Adipose tissue (tissue), 3 donors: ENCODE data around the gene ZNF511. TPM values are rescaled to one million over a fixed set of nuclear protein-coding genes. Genes with fewer than 3 reads are reported as not detected.
"Not testable (repeated sequence)": the region's sequence is repeated elsewhere in the genome, so short reads cannot be mapped to it uniquely, and the experiment has no call there.

Source experiments
- H3K27ac ChIP-seq: one replicate; pipeline ENCODE4 v1.5.1; 2013; ENCODE audit warnings: low read depth, low read length
- WGBS, 3 donors: extraction: QIAGEN DNeasy Blood & Tissue Kit; methylation state at CpG; one replicate each; pipeline ENCODE4 v1.1.7; 2013; 5-methylcytosine and 5-hydroxymethylcytosine counted together
- polyA plus RNA-seq, 3 donors: library from polyadenylated mRNA; stranded (reverse); fragments of 200-250 nt; gene quantifications; one replicate each; pipeline ENCODE4 v1.2.3, GENCODE V29; 2013
- donor health status: healthy with polysubstance abuse.
- donor health status: Bipolar disorder and iron deficiency.
- donor health status: healthy.

The ZNF511 gene
- 10 to 100 TPM; 19.8 to 43.9 (median 29.7) TPM for polyA plus RNA-seq

- WGBS, 3 donors = 0% methylated on average over 53 to 89 of the region's 89 CpGs
- peak within 1 kb of the TSS; percentile 73 for H3K27ac ChIP-seq
Observed at GRCh38 chr10:133308421-133309099, at the start of gene ZNF511, which contains the start of gene TUBGCP2. Gene ZNF511 (plus strand): TSS chr10:133308914. CDS start chr10:133308944, 30 bp downstream. Gene TUBGCP2 (minus strand): TSS chr10:133308872. CDS start chr10:133302941, 5,931 bp downstream.

GRCh38 chr10:133259602-133259989 lies 49.1 kb upstream of the ZNF511 start:
- H3K27ac ChIP-seq = no peak overlapping the region
- 49 to 81% (median 52%) methylated on average over 12 of the region's 12 CpGs for WGBS, 3 donors

GRCh38 chr10:133260895-133261725 lies 47.6 kb upstream of the ZNF511 start:
- 19 to 20% (median 19%) methylated on average over 44 to 50 of the region's 50 CpGs for WGBS, 3 donors
- H3K27ac ChIP-seq = peak overlapping the region; percentile 56

- 1 to 3% (median 1%) methylated on average over 11 to 77 of the region's 79 CpGs for WGBS, 3 donors
- H3K27ac ChIP-seq = peak overlapping the region; percentile 56
Observed at GRCh38 chr10:133261726-133262325, 46.9 kb upstream of the ZNF511 start.

GRCh38 chr10:133262696-133263095 lies 46.0 kb upstream of the ZNF511 start:
- H3K27ac ChIP-seq = no peak overlapping the region
- WGBS, 3 donors = 87 to 89% (median 88%) methylated on average over 12 to 14 of the region's 14 CpGs

GRCh38 chr10:133263674-133264073 lies 45.0 kb upstream of the ZNF511 start:
- 88 to 91% (median 89%) methylated on average over 10 of the region's 10 CpGs for WGBS, 3 donors
- H3K27ac ChIP-seq = no peak overlapping the region

- no peak overlapping the region for H3K27ac ChIP-seq
- 60 to 83% (median 69%) methylated on average over 9 of the region's 9 CpGs for WGBS, 3 donors
Observed at GRCh38 chr10:133264461-133264860, 44.3 kb upstream of the ZNF511 start.

GRCh38 chr10:133265052-133265451 lies 43.7 kb upstream of the ZNF511 start:
- 81 to 90% (median 88%) methylated on average over 10 of the region's 10 CpGs for WGBS, 3 donors
- H3K27ac ChIP-seq = not testable (repeated sequence)

GRCh38 chr10:133266056-133266795 lies 42.5 kb upstream of the ZNF511 start:
- 81 to 91% (median 86%) methylated on average over 20 to 21 of the region's 21 CpGs for WGBS, 3 donors
- no peak overlapping the region for H3K27ac ChIP-seq

GRCh38 chr10:133267293-133267692 lies 41.4 kb upstream of the ZNF511 start:
- H3K27ac ChIP-seq = no peak overlapping the region
- WGBS, 3 donors = 77 to 91% (median 82%) methylated on average over 14 of the region's 14 CpGs

GRCh38 chr10:133267829-133268228 lies 40.9 kb upstream of the ZNF511 start:
- WGBS, 3 donors = 88 to 95% (median 89%) methylated on average over 20 to 22 of the region's 22 CpGs
- H3K27ac ChIP-seq = no peak overlapping the region

- no peak overlapping the region for H3K27ac ChIP-seq
- 94 to 96% (median 95%) methylated on average over 19 to 22 of the region's 22 CpGs for WGBS, 3 donors
Observed at GRCh38 chr10:133268532-133268931, 40.2 kb upstream of the ZNF511 start.

GRCh38 chr10:133269367-133269766 lies 39.3 kb upstream of the ZNF511 start:
- WGBS, 3 donors = 90 to 91% (median 91%) methylated on average over 21 to 26 of the region's 26 CpGs
- no peak overlapping the region for H3K27ac ChIP-seq

- WGBS, 3 donors = 90 to 93% (median 91%) methylated on average over 20 of the region's 20 CpGs
- no peak overlapping the region for H3K27ac ChIP-seq
Observed at GRCh38 chr10:133270204-133270603, 38.5 kb upstream of the ZNF511 start.

GRCh38 chr10:133270773-133271297 lies 37.9 kb upstream of the ZNF511 start:
- WGBS, 3 donors = 91 to 94% (median 94%) methylated on average over 18 to 19 of the region's 19 CpGs
- H3K27ac ChIP-seq = no peak overlapping the region

- WGBS, 3 donors = 85 to 88% (median 87%) methylated on average over 35 of the region's 35 CpGs
- H3K27ac ChIP-seq = no peak overlapping the region
Observed at GRCh38 chr10:133271521-133272300, 37.0 kb upstream of the ZNF511 start.

- H3K27ac ChIP-seq = no peak overlapping the region
- WGBS, 3 donors = 83 to 93% (median 88%) methylated on average over 27 to 29 of the region's 29 CpGs
Observed at GRCh38 chr10:133272301-133272963, 36.3 kb upstream of the ZNF511 start.
